ENCODE results near the gene FMNL2.

The FMNL2 gene

DNA sequence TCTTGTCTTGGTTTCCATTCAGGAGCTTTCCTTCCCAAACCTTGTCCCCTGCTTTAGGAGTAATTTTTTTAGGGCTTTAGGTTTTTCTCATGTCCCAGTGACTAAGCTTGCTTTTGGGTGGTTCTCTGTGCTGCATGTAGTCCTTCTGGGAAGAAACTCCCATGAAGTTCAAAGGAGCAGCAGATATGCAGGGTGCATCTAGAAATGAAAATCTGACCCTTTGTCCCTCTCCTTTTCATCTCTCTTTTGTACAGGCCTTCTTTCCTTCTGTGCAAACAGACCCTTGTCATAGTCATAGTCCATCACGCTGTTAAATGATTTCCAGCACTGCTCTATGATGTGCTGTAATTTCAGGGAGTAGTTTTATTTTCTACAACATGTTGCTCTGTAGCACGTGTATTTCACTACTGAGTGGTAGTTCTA, 20.4 kb downstream of the FMNL2 start:
- no peak overlapping the region for H3K4me3 ChIP-seq (ENCODE audit: low read depth, low read length)
- DNase-seq (ENCODE audit: low read depth): no peak
- no peak for TF ChIP-seq CTCF (IDR thresholded peaks at IDR 0.05; ENCODE audit: control insufficient read depth, extremely low read depth, insufficient read depth)

DNA sequence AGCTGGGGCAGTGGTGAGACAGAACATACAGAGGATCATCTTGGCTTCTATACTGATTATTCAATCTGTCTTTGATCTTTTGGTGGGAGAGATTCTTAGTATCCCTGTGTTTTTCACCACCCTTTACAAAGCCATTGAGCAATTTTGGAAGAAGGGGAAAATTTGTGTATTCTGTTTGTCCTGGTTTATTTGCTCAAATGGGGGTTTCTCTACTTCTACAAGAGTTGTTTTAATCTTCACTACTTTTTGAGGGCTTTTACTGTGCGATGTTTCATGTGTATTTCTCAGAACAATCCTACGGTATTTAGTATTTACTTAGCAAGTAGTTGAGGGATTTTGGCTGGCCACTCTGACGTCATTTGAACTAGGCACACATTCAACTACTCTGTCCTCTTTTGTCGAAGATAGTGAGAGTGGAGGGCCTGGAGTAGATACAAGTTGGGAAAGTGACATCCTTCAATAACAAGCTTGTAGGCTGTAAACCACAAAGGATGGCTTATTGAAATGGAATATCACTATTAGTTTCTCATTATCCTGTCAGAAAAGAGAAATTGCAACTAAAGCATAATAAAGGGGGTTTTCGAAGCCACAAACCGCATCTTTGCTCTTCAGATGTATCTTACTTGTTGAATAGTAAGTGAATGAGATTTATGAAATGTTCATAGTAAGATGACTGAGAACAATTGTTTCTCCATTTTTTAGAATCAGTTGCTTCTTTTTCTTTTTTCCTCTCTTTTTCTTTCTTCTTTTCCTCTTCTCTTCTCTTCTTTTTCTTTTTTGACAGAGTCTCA, 24.8 kb downstream of the FMNL2 start:
- TF ChIP-seq CTCF (IDR thresholded peaks at IDR 0.05; ENCODE audit: control insufficient read depth, extremely low read depth, insufficient read depth): no peak
- no peak for DNase-seq (ENCODE audit: low read depth)
- H3K4me3 ChIP-seq (ENCODE audit: low read depth, low read length): no peak overlapping the region

DNA sequence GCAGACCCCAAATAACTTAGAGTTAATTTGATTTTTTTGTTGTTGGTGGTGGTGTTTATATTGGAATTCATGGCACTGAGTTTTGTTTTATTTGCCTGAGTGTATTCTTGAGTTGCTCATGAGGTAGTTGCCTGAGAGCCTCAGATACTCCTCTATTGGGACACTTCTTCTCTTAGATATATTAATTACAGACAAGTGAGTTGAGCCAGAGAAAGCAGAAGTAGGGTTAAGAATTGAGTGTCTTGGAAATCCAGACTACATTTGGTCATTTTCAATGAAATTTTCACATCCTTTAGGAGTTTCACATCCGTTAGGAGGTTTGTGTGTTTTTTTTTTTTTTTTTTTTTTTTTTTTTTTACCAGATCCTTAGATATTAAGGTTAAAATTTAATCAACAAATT, 29.0 kb downstream of the FMNL2 start:
- DNase-seq (ENCODE audit: low read depth): no peak
- H3K4me3 ChIP-seq (ENCODE audit: low read depth, low read length): no peak overlapping the region
- no peak for TF ChIP-seq CTCF (IDR thresholded peaks at IDR 0.05; ENCODE audit: control insufficient read depth, extremely low read depth, insufficient read depth)

- no peak overlapping the region for H3K4me3 ChIP-seq (ENCODE audit: low read depth, low read length)
- no peak for DNase-seq (ENCODE audit: low read depth)
Measured at GRCh38 chr2:152367547-152368390, 32.8 kb downstream of the FMNL2 start.

GRCh38 chr2:152369176-152369860, 34.3 kb downstream of the FMNL2 start:
- TF ChIP-seq CTCF (IDR thresholded peaks at IDR 0.05; ENCODE audit: control insufficient read depth, extremely low read depth, insufficient read depth): no peak
- H3K4me3 ChIP-seq (ENCODE audit: low read depth, low read length): no peak overlapping the region
- DNase-seq (ENCODE audit: low read depth): no peak

More at GRCh38 chr2:152367547-152368390, 32.8 kb downstream of the FMNL2 start:
- TF ChIP-seq CTCF (IDR thresholded peaks at IDR 0.05; ENCODE audit: control insufficient read depth, extremely low read depth, insufficient read depth): no peak

- DNase-seq (ENCODE audit: low read depth): no peak
- no peak for TF ChIP-seq CTCF (IDR thresholded peaks at IDR 0.05; ENCODE audit: control insufficient read depth, extremely low read depth, insufficient read depth)
- H3K4me3 ChIP-seq (ENCODE audit: low read depth, low read length): no peak overlapping the region
Measured at GRCh38 chr2:152370783-152371182, 35.8 kb downstream of the FMNL2 start.

Measured in LNCaP clone FGC (cell line).